GM21447 (cell line): ENCODE measurements around the gene NR1H4.
"Not testable (repeated sequence)": the region's sequence is repeated elsewhere in the genome, so short reads cannot be mapped to it uniquely, and the experiment has no call there.

Experiments used
- ATAC-seq: cut with Tn5 transposase; IDR thresholded peaks from one replicate; pipeline ENCODE4 v1.9.1; 2021; ENCODE audit not compliant: unreplicated experiment

NR1H4 gene

DNA sequence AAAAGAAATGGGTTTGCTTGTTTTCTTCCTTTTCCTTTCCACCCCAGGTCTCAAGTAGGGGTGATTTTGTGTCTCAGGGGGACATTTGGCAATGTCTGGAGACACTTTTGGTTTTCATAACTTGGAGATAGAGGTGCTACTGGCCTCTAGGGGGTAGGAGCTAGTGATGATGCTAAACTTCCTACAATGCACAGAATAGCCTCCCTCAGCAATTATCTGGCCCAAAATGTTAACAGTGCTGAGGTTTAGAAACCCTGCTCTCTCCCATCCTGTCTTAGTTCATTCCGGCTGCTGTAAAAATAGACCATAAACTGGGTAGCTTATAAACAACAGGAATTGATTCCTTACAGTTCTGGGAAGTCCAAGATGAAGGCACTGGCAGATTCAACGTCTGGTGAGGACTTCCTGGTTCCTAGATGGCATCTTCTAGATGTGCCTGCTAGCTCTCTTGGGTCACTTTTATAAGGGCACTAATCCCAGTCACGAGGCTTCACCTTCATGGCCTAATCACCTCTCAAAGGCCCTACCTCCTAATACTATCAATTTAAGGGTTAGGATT lies 92.4 kb downstream of the NR1H4 start:
- ATAC-seq = no peak

GRCh38 chr12:100566887-100567637 lies 93.4 kb downstream of the NR1H4 start:
- peak; percentile 97 for ATAC-seq

DNA sequence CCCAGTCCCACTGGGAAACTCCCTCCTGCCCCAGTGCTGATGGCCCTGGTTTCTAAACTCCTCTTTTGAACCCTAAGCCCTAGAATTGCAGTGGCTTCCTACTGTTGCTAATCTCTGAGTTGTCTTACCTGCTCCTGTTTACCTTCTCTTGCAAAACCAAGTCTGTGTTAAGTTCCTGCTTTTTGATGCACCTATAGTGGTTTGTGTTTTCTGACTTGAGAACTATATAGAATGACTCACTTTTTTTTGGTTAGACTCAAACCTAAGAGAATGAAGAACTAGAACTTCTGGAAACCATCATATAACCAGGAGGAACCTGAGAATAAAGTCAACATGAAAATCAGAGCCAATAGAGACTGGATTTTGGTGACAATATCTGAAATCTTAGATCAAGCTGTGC lies 94.3 kb downstream of the NR1H4 start:
- ATAC-seq = peak; percentile 28

- ATAC-seq = no peak
Observed at GRCh38 chr12:100572184-100572583, 98.5 kb downstream of the NR1H4 start.

- peak; percentile 97 for ATAC-seq
Observed at GRCh38 chr12:100573292-100574186, 99.9 kb downstream of the NR1H4 start, which contains the start of gene GAS2L3. Gene GAS2L3 (plus strand): TSS chr12:100573684. CDS start chr12:100594905, 21,221 bp downstream.

- ATAC-seq = peak; percentile 4
Observed at GRCh38 chr12:100574187-100575074, 100.8 kb downstream of the NR1H4 start.

GRCh38 chr12:100576331-100577036 lies 102.8 kb downstream of the NR1H4 start:
- ATAC-seq = no peak

- no peak for ATAC-seq
Observed at GRCh38 chr12:100578923-100579322, 105.3 kb downstream of the NR1H4 start.

- ATAC-seq = no peak
Observed at GRCh38 chr12:100579844-100580243, 106.2 kb downstream of the NR1H4 start.

DNA sequence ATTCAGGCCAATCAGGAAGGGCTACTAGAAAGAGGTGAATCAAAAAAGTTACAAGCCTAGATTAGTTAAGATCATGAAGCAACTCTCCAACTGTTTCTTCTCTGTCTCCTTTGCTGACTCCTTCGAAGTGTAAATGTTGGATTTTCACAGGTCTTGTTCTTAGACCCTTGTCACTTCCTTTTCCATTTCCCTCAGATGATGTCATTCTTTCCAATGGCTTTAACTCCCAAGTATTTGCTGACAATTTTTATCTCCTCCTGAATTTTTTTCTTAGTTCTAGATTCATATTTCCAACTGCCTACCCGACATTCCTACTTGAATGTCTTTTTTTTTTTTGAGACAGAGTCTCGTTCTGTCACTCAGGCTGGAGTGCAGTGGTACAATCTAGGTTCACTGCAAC lies 110.6 kb downstream of the NR1H4 start:
- no peak for ATAC-seq

- ATAC-seq = no peak
Observed at GRCh38 chr12:100591979-100592378, 118.3 kb downstream of the NR1H4 start.

- ATAC-seq = no peak
Observed at GRCh38 chr12:100593490-100593889, 119.8 kb downstream of the NR1H4 start.

GRCh38 chr12:100601626-100602025 lies 128.0 kb downstream of the NR1H4 start:
- no peak for ATAC-seq

DNA sequence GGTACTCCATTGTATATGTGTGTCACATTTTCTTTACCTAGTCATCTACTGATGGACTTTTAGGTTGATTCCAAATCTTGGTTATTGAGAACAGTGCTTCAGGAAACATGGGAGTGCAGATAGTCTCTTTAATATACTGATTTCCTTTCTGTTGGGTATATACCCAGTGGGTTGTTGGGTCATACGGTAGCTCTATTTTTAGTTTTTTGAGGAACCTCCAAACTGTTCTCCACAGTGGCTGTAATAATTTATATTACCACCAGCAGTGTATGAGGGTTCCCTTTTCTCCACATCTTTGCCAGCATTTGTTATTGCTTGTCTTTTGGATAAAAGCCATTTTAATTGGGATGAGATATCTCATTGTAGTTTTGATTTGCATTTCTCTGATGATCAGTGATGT lies 129.3 kb downstream of the NR1H4 start:
- not testable (repeated sequence) for ATAC-seq

DNA sequence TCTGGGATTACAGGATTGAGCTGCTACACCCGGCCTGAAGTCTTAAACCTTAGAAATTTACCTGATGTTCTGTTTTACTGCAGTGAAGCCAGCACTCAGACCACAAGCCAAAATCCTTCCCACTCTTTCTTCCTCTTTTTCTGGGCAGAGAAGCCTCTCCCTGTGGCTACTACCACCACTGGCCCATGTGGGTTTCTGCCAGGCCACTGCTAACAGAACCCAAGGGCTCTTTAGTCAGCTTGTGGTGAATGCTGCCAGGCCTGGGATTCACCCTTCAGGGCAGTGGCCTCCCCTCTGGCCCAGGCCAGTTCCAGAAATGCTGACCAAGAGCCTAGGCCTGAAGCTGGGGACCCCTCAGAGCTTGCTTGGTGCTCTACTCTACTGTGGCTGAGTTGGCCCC lies 135.1 kb downstream of the NR1H4 start:
- ATAC-seq = no peak

DNA sequence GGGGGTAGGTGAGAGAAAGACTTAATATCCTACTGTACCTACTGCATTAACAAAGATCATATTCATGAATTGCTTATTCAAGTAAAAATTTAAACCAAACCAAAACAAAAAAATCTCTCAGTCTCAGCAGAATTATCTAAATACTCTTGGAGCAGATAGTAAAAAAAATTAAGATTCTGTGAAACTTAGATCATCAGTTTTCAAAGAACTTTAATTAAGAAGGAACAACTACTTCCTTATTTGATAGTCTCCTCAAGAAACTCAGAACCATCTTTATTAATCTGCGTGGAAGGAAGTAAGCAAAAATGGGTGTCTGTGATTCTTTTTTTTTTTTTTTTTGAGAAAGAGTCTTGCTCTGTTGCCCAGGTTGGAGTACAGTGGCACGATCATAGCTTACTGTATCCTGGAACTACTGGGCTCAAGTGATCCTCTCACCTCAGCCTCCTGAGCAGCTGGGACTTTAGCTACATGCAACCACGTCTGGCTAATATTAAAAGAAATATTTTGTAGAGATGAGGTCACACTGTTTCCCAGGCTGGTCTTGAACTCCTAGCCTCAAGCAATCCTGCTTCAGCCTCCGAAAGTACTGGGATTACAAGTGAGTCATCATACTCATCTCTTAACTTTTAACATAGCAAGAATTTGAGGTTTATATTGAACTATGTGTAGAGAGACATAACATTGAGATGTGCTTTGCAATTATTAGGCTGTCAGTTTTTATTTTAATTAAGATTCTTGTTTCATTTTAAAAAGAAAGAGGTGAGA lies 137.2 kb downstream of the NR1H4 start:
- ATAC-seq = no peak

- ATAC-seq = no peak
Observed at GRCh38 chr12:100612606-100613005, 138.9 kb downstream of the NR1H4 start.
